Measurements from ENCODE around the gene PSMA6. TPM values are rescaled to one million over a fixed set of nuclear protein-coding genes. Genes with fewer than 3 reads are reported as not detected.

Gene PSMA6
- total and polyA plus RNA-seq, 2 of the 8 experiments (the other 6 are each of a cell fraction or from before 2014, with no cell fraction given) = 180 to 238 TPM

- no peaks in the 10 kb centered on the region for H3K79me2 ChIP-seq (ENCODE audit: control insufficient read depth in 1 of 2, insufficient read depth in 2 of 2, low read length in 2 of 2)
- CTCF ChIA-PET (ENCODE audit: partially characterized antibody) = interaction anchor here (0.7 kb wide), 1 partner anchor 14 kb away, joined by 4 read pairs; no protein-coding TSS in a partner anchor
- H3K27ac ChIP-seq (ENCODE audit: low read depth, low read length) = no peak overlapping the region
- FAIRE-seq = no peak
- H3K23me2 ChIP-seq (ENCODE audit: low read depth, low read length) = no peaks in the 10 kb centered on the region
- H3K14ac ChIP-seq (ENCODE audit: insufficient read length) = no peak overlapping the region
- no peak overlapping the region for H3K56ac ChIP-seq (replicated peaks; ENCODE audit: insufficient read length, low read depth, low read length)
- H2AFZ ChIP-seq (ENCODE audit: low read length) = no peak overlapping the region
- H4K5ac ChIP-seq (ENCODE audit: insufficient read length, low read depth, low read length) = no peak overlapping the region
- DNase-seq (ENCODE audit: low read depth in 1 of 2, low spot score in 2 of 2) = no peak
- H4K91ac ChIP-seq (replicated peaks; ENCODE audit: insufficient read length, low read length) = no peak overlapping the region
- H3K4me1 ChIP-seq (replicated peaks in 1 of 4; ENCODE audit: control insufficient read depth in 3 of 4, insufficient read depth in 4 of 4, low read length in 3 of 4) = peaks cover 3 to 14% (median 11%) of the 10 kb centered on the region in 4 experiments
- no peak overlapping the region for H4K8ac ChIP-seq (ENCODE audit: extremely low read depth, insufficient read depth, low read length)
- no peaks in the 10 kb centered on the region for H3K36me3 ChIP-seq (ENCODE audit: control insufficient read depth in 2 of 4, insufficient read depth in 4 of 4, low read length in 3 of 4)
- no peak overlapping the region for H2BK15ac ChIP-seq (ENCODE audit: low read length)
- no peaks in the 10 kb centered on the region for H4K20me1 ChIP-seq (replicated peaks in 1 of 2; ENCODE audit: control insufficient read depth in 1 of 2, insufficient read depth in 2 of 2, low read length in 2 of 2)
- H3K9me3 ChIP-seq (ENCODE audit: insufficient read depth in 2 of 2, low read depth in 1 of 2, low read length in 1 of 2) = no peaks in the 10 kb centered on the region
- H3K4ac ChIP-seq (replicated peaks; ENCODE audit: insufficient read length, low read depth, low read length) = no peak overlapping the region
- H3K18ac ChIP-seq (ENCODE audit: extremely low read depth, low read length) = no peak overlapping the region
- H3K4me2 ChIP-seq (ENCODE audit: insufficient read depth in 1 of 2, low read depth in 2 of 2, low read length in 2 of 2) = no peak overlapping the region
- no peaks in the 10 kb centered on the region for H3K79me1 ChIP-seq (ENCODE audit: low read depth, low read length)
- H2AK5ac ChIP-seq (ENCODE audit: low read depth, low read length) = no peak overlapping the region
- no peak overlapping the region for H2BK12ac ChIP-seq (ENCODE audit: low read depth, low read length)
- H2BK20ac ChIP-seq (ENCODE audit: low read length) = no peak overlapping the region
- H3K9ac ChIP-seq (replicated peaks in 1 of 4; ENCODE audit: extremely low read depth in 1 of 4, low read depth in 3 of 4, low read length in 3 of 4) = no peak overlapping the region
- H2BK120ac ChIP-seq (replicated peaks; ENCODE audit: low read depth, low read length) = no peak overlapping the region
- 92% methylated on average over 7 of the region's 7 CpGs; no CpG with 5 or more reads in 1 of the 2 experiments for WGBS, 2 experiments (ENCODE audit: extremely low coverage in 1 of 2, insufficient coverage in 1 of 2, insufficient read length in 1 of 2, insufficient replicate concordance in 2 of 2, low coverage in 1 of 2, low lambda C conversion rate in 2 of 2, missing lambda C conversion rate in 1 of 2)
- H3K27me3 ChIP-seq (replicated peaks in 1 of 4; ENCODE audit: control insufficient read depth in 3 of 4, extremely low read depth in 1 of 4, insufficient read depth in 3 of 4, low read length in 3 of 4) = no peaks in the 10 kb centered on the region
- POLR2A ChIA-PET (ENCODE audit: partially characterized antibody) = no interaction called here
- no peak overlapping the region for H2BK5ac ChIP-seq (ENCODE audit: low read depth, low read length)
- no peak overlapping the region for H3K23ac ChIP-seq (ENCODE audit: insufficient read length)
- H3K4me3 ChIP-seq (ENCODE audit: extremely low read depth in 1 of 4, insufficient read depth in 2 of 4, low read depth in 3 of 4, low read length in 4 of 4) = no peak overlapping the region
- TF ChIP-seq HDAC6 (IDR thresholded peaks at IDR 0.05; ENCODE audit: low read depth, low read length) (no peak), GTF2F1 (IDR thresholded peaks at IDR 0.05; ENCODE audit: borderline replicate concordance, low read depth, low read length) (no peak), PHF8 (conservative IDR thresholded peaks at IDR 0.05; ENCODE audit: low read depth, low read length) (no peak), SAP30 (IDR thresholded peaks at IDR 0.05; ENCODE audit: insufficient read depth, insufficient replicate concordance, low read length) (no peak), USF2 (IDR thresholded peaks at IDR 0.05; ENCODE audit: low read length) (no peak), SIRT6 (IDR thresholded peaks at IDR 0.05; ENCODE audit: low read length) (no peak), TBP (IDR thresholded peaks at IDR 0.05; ENCODE audit: low read depth, low read length) (no peak), POLR2AphosphoS5 (IDR thresholded peaks at IDR 0.05; ENCODE audit: low read depth, low read length) (no peak), POU5F1 (IDR thresholded peaks at IDR 0.05; ENCODE audit: low read depth, low read length) (no peak), RNF2 (IDR thresholded peaks at IDR 0.05; ENCODE audit: borderline replicate concordance, low read depth, low read length, missing control alignments, poor library complexity, severe bottlenecking) (no peak), YY1 (IDR thresholded peaks at IDR 0.05; ENCODE audit: low read depth, low read length) (no peak), CHD1 (IDR thresholded peaks at IDR 0.05; ENCODE audit: low read depth, low read length) (no peak), SRF (IDR thresholded peaks at IDR 0.05; ENCODE audit: low read depth, low read length) (no peak), EP300 (IDR thresholded peaks at IDR 0.05; ENCODE audit: borderline replicate concordance in 1 of 2, low read depth in 2 of 2, low read length in 2 of 2) (no peak)
These were observed 51.5 kb downstream of the PSMA6 start for GRCh38 chr14:35343702-35344101.
